WTC11 (cell line): Measurements from ENCODE around the gene PCDHGA1. TPM values are rescaled to one million over a fixed set of nuclear protein-coding genes. Genes with fewer than 3 reads are reported as not detected.

Source experiments
- ATAC-seq: fragments of 200-7000 bp; cut with Tn5 transposase; 2 replicates; pipeline ENCODE4 v1.10.0; 2021; ENCODE audit warnings: mild to moderate bottlenecking, moderate library complexity
- CTCF ChIA-PET: fragments of 300-600 bp; sonication (Branson Sonifier 250); formaldehyde crosslinking; loops from one replicate; lab custom pipeline; 2021; ENCODE audit warnings: antibody characterized with exemption; lab: Charles Lee
- POLR2A ChIA-PET: fragments of 350-600 bp; sonication (Branson Sonifier 250); formaldehyde crosslinking; loops from one replicate; lab custom pipeline; 2021; ENCODE audit warnings: antibody characterized with exemption; lab: Charles Lee
- DNase-seq: peaks from one replicate; pipeline ENCODE4 v3.0.0; 2021; ENCODE audit warnings: low spot score
- H3K27ac Mint-ChIP-seq: 2 replicates; pipeline ENCODE4 v1.8.0; 2021; ENCODE audit warnings: mixed read lengths
- H3K27me3 Mint-ChIP-seq: 2 replicates; pipeline ENCODE4 v1.8.0; 2021; ENCODE audit warnings: low read depth, mild to moderate bottlenecking, moderate library complexity, mixed read lengths
- H3K36me3 Mint-ChIP-seq: 2 replicates; pipeline ENCODE4 v1.8.0; 2021; ENCODE audit warnings: mixed read lengths
- H3K4me1 Mint-ChIP-seq: 2 replicates; pipeline ENCODE4 v1.8.0; 2022; ENCODE audit warnings: mixed read lengths
- H3K4me3 Mint-ChIP-seq: 2 replicates; pipeline ENCODE4 v1.8.0; 2021; ENCODE audit warnings: mild to moderate bottlenecking, moderate library complexity, mixed read lengths
- H3K9me3 Mint-ChIP-seq: 2 replicates; pipeline ENCODE4 v1.8.0; 2021; ENCODE audit warnings: mixed read lengths
- ATF2 ChIP-seq: sonication (generic); formaldehyde crosslinking; IDR thresholded peaks from 2 replicates; pipeline ENCODE4 v1.8.1; 2022; ENCODE audit warnings: low read depth, missing genetic modification reagents, borderline replicate concordance
- ATF3 ChIP-seq: sonication (generic); formaldehyde crosslinking; conservative IDR thresholded peaks from 2 replicates; pipeline ENCODE4 v1.8.1; 2022; ENCODE audit warnings: mild to moderate bottlenecking, missing genetic modification reagents
- CTCF ChIP-seq: fragments of 200-600 bp; IDR thresholded peaks from 2 replicates; pipeline ENCODE4 v1.8.0; 2022; ENCODE audit warnings: antibody characterized with exemption
- EMX1 ChIP-seq: fragments of 250-450 bp; sonication (Bioruptor Pico); IDR thresholded peaks from 2 replicates; pipeline ENCODE4 v1.8.0; 2021; ENCODE audit warnings: mild to moderate bottlenecking
- ESRRA ChIP-seq: sonication (generic); formaldehyde crosslinking; IDR thresholded peaks from 2 replicates; pipeline ENCODE4 v1.8.1; 2022; ENCODE audit warnings: mild to moderate bottlenecking, missing genetic modification reagents, borderline replicate concordance
- GABPB1 ChIP-seq: sonication (generic); formaldehyde crosslinking; IDR thresholded peaks from 2 replicates; pipeline ENCODE4 v1.8.1; 2023; ENCODE audit warnings: mild to moderate bottlenecking, missing genetic modification reagents
- GRHL2 ChIP-seq: fragments of 250-450 bp; sonication (Bioruptor Pico); IDR thresholded peaks from 2 replicates; pipeline ENCODE4 v1.8.0; 2022; ENCODE audit warnings: mild to moderate bottlenecking, moderate library complexity; ENCODE audit not compliant: insufficient replicate concordance, severe bottlenecking
- HMGXB4 ChIP-seq: sonication (generic); formaldehyde crosslinking; IDR thresholded peaks from 2 replicates; pipeline ENCODE4 v1.8.1; 2023; ENCODE audit warnings: mild to moderate bottlenecking, moderate library complexity, missing genetic modification reagents
- KAT7 ChIP-seq: sonication (generic); formaldehyde crosslinking; IDR thresholded peaks from 2 replicates; pipeline ENCODE4 v1.8.1; 2023; ENCODE audit warnings: missing genetic modification reagents, mild to moderate bottlenecking, borderline replicate concordance
- NR1H2 ChIP-seq: sonication (generic); formaldehyde crosslinking; IDR thresholded peaks from 2 replicates; pipeline ENCODE4 v1.9.0; 2021; ENCODE audit warnings: mild to moderate bottlenecking, moderate library complexity, missing genetic modification reagents
- SOX15 ChIP-seq: fragments of 250-450 bp; sonication (Bioruptor Pico); IDR thresholded peaks from 2 replicates; pipeline ENCODE4 v1.9.0; 2021; ENCODE audit warnings: mild to moderate bottlenecking
- TEAD1 ChIP-seq: sonication (generic); formaldehyde crosslinking; IDR thresholded peaks from 2 replicates; pipeline ENCODE4 v1.8.0; 2022; ENCODE audit warnings: mild to moderate bottlenecking, missing genetic modification reagents
- ZBTB21 ChIP-seq: sonication (generic); formaldehyde crosslinking; IDR thresholded peaks from 2 replicates; pipeline ENCODE4 v1.8.1; 2023; ENCODE audit warnings: mild to moderate bottlenecking, missing genetic modification reagents, borderline replicate concordance
- ZNF317 ChIP-seq: sonication (generic); formaldehyde crosslinking; IDR thresholded peaks from 2 replicates; pipeline ENCODE4 v1.8.1; 2023; ENCODE audit warnings: low read depth, mild to moderate bottlenecking, moderate library complexity, missing genetic modification reagents, borderline replicate concordance
- ZNF425 ChIP-seq: fragments of 250-450 bp; sonication (Bioruptor Pico); conservative IDR thresholded peaks from 2 replicates; pipeline ENCODE4 v1.9.0; 2021; ENCODE audit warnings: mild to moderate bottlenecking
- ZNF512 ChIP-seq: sonication (generic); formaldehyde crosslinking; IDR thresholded peaks from 2 replicates; pipeline ENCODE4 v1.8.1; 2022; ENCODE audit warnings: missing genetic modification reagents, borderline replicate concordance
- total RNA-seq: library from RNA; stranded (reverse); gene quantifications from 3 replicates; pipeline ENCODE4 v1.2.3, GENCODE V29; 2021
- TF ChIP-seq, protein P1 (sequence below): sonication (generic); formaldehyde crosslinking; IDR thresholded peaks from 2 replicates; pipeline ENCODE4 v1.8.1; 2022; ENCODE audit warnings: low read depth, mild to moderate bottlenecking, moderate library complexity, missing genetic modification reagents, borderline replicate concordance

PCDHGA1 gene
- total RNA-seq, 1 experiment from 2014 or later = 1.5 TPM

DNA sequence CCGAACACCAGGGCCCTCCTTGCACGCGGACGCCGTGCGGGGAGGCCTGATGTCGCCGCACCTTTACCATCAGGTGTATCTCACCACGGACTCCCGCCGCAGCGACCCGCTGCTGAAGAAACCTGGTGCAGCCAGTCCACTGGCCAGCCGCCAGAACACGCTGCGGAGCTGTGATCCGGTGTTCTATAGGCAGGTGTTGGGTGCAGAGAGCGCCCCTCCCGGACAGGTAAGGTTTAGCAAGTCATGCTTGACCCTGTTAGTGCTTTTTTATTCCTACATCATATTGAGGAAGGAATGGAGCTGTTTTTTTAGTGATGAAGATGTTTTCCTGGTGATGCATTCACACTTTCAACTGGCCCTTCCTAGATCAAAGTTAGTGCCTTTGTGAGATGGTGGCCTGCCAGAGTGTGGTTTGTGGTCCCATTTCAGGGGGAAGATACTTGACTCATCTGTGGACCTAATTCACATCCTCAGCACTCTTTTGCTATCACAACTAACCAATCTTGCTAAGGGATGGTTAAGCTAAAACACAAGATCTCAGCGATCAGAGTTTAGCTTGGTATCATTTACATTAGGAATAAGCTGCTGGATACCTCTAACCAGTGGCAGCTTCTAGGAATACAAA is 148.1 kb downstream of the PCDHGA1 start (continued):
- TF ChIP-seq GRHL2 (CRISPR knock-in tag) (no peak), SOX15 (CRISPR knock-in tag) (no peak), CTCF (peak; percentile 65), ZNF425 (no peak), KAT7 (CRISPR knock-in tag) (no peak), HMGXB4 (CRISPR knock-in tag) (peak; percentile 50; the same call in 1 of the 2 replicates), EMX1 (no peak)
- TF ChIP-seq, protein P1, sequence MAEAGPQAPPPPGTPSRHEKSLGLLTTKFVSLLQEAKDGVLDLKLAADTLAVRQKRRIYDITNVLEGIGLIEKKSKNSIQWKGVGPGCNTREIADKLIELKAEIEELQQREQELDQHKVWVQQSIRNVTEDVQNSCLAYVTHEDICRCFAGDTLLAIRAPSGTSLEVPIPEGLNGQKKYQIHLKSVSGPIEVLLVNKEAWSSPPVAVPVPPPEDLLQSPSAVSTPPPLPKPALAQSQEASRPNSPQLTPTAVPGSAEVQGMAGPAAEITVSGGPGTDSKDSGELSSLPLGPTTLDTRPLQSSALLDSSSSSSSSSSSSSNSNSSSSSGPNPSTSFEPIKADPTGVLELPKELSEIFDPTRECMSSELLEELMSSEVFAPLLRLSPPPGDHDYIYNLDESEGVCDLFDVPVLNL = no peak

DNA sequence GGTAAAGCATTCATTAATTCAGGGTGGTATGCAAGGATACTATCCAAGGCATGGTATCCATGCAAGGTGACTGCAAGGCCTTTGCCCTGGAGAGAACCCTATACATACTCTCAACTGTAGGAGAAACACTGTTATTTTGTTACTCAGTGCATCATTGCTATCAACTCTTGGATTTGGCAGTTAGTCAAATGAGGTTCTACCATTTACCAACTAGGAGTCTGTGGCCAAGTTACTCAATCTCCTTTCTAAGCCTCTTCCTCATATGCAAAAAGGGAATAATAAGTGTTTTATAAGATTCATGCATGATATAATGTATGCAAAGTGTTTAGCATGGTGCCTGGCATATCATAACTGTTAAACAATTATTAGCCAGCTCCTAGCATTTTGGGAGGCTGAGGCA is 149.5 kb downstream of the PCDHGA1 start:
- H3K27me3 Mint-ChIP-seq = peaks cover 29% of the 10 kb centered on the region
- no peak for ATAC-seq
- H3K27ac Mint-ChIP-seq = no peak overlapping the region
- H3K4me1 Mint-ChIP-seq = peaks cover 53% of the 10 kb centered on the region
- peaks cover 2% of the 10 kb centered on the region; the same call in 1 of the 2 replicates for H3K9me3 Mint-ChIP-seq
- H3K4me3 Mint-ChIP-seq = no peak overlapping the region
- DNase-seq = no peak
- CTCF ChIA-PET = interaction anchor here (1.6 to 2.7 kb wide), 3 partner anchors 34 to 62 kb away, joined by 4 to 10 read pairs (median 6); partner anchors contain the start of genes PCDHGA11 and PCDHGB7
- H3K36me3 Mint-ChIP-seq = peaks cover 7% of the 10 kb centered on the region
- POLR2A ChIA-PET = no interaction called here
- TF ChIP-seq ATF3 = no peak
- no peak for TF ChIP-seq ZNF512 (CRISPR knock-in tag)
- TF ChIP-seq ZNF317 (CRISPR knock-in tag) = no peak
- TF ChIP-seq ZBTB21 (CRISPR knock-in tag) = no peak

DNA sequence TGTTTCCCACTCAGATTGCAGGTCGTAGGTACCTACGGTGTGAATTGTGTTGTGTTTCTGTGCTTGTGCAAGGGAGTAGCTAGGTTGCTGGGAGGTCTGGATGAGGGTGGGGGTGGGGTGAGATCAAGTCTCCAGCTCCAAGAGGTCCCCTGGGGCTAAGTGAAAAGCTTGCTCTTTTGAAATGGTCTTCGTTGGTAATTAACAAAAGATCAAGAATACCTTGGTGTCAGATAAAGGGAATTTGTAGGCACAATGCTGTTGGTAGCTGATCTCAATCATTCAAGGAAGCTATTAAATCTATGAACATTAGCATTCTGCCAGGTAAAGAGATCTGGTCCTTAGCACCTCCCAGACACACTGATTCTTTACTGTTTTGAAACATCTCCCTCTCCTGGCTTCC is 153.6 kb downstream of the PCDHGA1 start:
- TF ChIP-seq ZBTB21 (CRISPR knock-in tag) (no peak), ATF2 (CRISPR knock-in tag) (no peak), NR1H2 (CRISPR knock-in tag) (no peak), ZNF512 (CRISPR knock-in tag) (no peak), GABPB1 (CRISPR knock-in tag) (no peak), ZNF317 (CRISPR knock-in tag) (no peak), ESRRA (CRISPR knock-in tag) (no peak), TEAD1 (CRISPR knock-in tag) (no peak)
- DNase-seq (no peak), ATAC-seq (peak; percentile 12)
- peaks cover 9% of the 10 kb centered on the region for H3K36me3 Mint-ChIP-seq
- H3K4me1 Mint-ChIP-seq = peaks cover 61% of the 10 kb centered on the region
- no peaks in the 10 kb centered on the region for H3K9me3 Mint-ChIP-seq
- peak overlapping the region; percentile 90 for H3K27ac Mint-ChIP-seq
- H3K27me3 Mint-ChIP-seq = peaks cover 27% of the 10 kb centered on the region
- CTCF ChIA-PET = interaction anchor here (0.5 to 4.6 kb wide), 18 partner anchors 8 to 389 kb away, joined by 3 to 42 read pairs (median 6); partner anchors contain the start of genes PCDHB16, PCDHB2, PCDHGA10 and PCDHGA11
- peak overlapping the region; percentile 71 for H3K4me3 Mint-ChIP-seq
- POLR2A ChIA-PET = interaction anchor here (0.8 to 2.8 kb wide), 4 partner anchors 8 to 41 kb away, joined by 3 to 17 read pairs (median 3); no protein-coding TSS in a partner anchor
